GM19025 (cell line): ENCODE results near the gene PLD5.
"Not testable (repeated sequence)": the region's sequence is repeated elsewhere in the genome, so short reads cannot be mapped to it uniquely, and the experiment has no call there.

Experiments
- ATAC-seq: cut with Tn5 transposase; IDR thresholded peaks from one replicate; pipeline ENCODE4 v1.9.1; 2021; ENCODE audit warnings: mild to moderate bottlenecking, low read depth, moderate library complexity; ENCODE audit not compliant: unreplicated experiment

The PLD5 gene

DNA sequence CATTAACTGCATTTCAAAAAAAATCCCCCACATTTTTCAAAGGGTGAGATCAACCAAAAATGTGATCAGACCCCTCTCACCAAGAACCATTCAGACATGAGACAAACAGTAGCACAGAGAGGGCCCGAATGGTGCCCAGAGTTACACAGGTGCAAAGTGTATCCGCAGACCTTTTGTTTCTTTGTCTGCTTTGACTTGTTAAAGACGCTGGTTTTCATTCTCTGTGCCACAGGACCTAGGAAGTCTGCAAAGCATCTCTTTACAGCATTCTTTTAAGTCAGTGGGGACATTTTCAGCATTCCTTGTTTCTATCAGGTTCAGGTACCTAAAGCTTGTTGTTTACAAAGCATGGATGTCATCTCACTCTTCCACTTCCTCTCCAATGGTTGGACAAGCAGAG, 438.4 kb downstream of the PLD5 start:
- ATAC-seq, result no peak

DNA sequence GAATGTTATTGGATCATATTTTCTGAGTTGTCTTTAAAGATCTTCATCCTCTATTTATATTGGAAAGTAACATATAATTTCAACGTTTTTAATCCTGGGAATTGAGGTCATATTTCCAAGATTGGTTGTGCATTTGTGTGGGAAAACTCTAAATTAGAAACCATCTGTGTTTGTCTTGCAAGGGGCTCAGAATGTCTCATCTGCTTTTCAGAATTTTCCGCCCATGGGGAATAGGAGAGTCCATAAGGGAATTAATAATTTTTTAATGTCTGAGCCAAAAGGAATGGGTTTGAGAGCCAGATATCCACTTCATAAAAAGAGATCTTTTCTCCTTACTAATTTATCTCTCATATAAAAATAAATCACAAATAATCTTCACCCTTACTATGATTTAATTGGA, 440.8 kb downstream of the PLD5 start:
- no peak for ATAC-seq

DNA sequence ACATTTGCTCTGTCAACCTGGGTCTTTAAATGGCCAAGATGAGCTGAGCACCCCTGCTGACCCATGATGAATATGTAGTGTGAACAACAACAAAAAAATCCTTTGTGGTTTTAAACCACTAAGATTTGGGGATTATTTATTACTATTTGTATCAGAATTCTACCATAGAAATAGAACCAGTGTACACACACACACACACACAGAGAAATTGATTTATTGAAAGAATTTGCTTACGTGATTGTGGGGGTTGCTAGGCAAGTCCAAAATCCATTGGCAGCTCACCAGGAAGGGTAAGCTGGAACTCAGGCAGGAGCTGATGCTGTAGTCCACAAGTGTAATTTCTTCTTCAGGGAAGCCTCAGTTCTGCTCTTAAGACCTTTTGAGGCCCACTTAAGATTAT, 443.1 kb downstream of the PLD5 start:
- ATAC-seq, result no peak

DNA sequence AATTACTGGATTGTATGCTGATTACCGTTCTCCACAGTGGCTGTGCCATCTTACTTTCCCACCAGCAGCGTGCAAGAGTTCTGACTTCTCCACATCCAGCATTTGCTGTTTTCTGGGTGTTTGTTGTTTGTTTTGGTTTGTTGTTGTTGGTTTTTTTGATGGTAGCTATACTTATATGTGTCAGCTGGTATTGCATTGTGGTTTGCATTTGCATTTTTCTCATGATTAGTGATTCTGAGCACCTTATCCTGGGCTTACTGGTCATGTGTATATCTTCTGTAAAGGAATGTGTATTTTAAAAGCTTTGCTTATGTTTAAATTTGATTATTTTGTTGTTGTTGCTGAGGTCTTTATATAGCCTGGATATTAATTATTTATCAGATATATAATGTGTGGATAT, 458.7 kb downstream of the PLD5 start:
- ATAC-seq, result no peak

DNA sequence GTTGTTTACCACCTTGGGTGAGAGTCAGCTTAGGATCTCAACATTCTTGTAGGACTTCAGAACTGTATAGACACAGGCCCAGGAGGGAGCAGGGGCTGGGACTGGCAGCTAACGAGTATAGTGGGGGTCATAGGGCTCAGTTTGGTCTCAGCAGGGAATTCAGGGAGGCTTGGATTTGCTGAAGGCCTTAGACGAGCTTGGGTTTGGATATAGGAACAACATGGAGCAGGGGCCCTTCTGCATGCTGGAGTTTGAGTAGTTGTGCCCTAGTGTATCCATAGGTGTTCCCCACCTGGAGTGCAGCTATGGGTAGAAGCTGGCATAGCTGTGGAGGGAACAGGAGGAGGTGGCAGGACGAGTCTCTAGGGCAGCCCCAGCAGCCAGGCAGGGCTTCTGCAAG, 462.2 kb downstream of the PLD5 start:
- no peak for ATAC-seq

DNA sequence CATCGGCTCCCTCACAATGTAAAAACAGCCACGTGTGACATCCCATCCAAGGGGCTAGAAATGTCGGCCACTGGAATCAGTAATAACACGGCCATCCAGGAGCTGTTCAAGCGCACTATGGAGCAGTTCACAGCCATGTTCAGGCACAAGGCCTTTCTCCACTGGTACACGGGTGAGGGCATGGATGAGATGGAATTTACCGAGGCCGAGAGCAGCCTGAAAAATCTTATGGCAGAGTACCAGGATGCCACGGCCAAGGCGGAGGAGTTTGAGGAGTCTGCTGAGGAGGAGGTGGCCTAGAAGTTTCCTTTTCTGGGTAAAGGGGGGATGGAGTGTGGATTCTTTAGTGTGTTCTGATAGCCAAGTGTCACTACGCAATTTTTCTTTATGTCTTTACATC, 464.5 kb downstream of the PLD5 start:
- ATAC-seq, result no peak

DNA sequence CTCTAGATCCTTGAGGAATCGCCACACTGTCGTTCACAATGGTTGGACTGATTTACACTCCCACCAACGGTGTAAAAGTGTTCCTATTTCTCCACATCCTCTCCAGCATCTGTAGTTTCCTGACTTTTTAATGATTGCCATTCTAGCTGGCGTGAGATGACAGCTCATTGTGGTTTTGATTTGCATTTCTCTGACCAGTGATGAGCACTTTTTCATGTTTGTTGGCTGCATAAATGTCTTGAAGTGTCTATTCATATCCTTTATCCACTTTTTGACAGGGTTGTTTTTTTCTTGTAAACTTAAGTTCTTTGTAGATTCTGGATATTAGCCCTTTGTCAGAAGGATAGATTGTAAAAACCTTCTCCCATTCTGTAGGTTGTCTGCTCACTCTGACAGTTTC, 465.9 kb downstream of the PLD5 start:
- peak; percentile 88 for ATAC-seq

DNA sequence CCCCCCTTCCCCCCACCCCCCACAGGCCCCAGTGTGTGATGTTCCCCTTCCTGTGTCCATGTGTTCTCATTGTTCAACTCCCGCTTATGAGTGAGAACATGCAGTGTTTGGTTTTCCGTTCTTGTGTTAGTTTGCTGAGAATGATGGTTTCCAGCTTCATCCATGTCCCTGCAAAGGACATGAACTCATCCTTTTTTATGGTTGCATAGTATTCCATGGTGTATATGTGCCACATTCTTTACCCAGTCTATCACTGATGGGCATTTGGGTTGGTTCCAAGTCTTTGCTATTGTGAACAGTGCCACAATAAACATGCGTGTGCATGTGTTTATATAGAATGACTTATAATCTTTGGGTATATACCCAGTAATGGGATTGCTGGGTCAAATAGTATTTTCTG, 466.3 kb downstream of the PLD5 start:
- ATAC-seq, result not testable (repeated sequence)

DNA sequence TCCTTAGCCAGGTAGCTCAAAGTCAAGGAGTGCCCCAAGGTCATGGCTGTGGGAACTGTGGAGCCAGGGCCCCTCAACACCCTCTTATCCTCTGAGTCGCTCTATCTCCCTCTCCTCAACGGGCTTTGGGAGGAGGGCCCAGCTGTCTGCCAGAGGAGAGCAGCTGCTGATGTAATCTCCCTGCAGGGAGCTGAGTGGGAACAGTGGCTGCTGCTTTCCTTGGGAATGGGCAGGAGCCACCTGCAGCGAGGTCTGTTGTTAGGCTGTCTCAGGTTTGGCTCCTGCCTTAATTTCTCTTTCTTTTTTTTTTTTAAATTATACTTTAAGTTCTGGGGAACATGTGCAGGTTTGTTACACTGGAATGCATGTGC, 466.8 kb downstream of the PLD5 start:
- ATAC-seq, result no peak

DNA sequence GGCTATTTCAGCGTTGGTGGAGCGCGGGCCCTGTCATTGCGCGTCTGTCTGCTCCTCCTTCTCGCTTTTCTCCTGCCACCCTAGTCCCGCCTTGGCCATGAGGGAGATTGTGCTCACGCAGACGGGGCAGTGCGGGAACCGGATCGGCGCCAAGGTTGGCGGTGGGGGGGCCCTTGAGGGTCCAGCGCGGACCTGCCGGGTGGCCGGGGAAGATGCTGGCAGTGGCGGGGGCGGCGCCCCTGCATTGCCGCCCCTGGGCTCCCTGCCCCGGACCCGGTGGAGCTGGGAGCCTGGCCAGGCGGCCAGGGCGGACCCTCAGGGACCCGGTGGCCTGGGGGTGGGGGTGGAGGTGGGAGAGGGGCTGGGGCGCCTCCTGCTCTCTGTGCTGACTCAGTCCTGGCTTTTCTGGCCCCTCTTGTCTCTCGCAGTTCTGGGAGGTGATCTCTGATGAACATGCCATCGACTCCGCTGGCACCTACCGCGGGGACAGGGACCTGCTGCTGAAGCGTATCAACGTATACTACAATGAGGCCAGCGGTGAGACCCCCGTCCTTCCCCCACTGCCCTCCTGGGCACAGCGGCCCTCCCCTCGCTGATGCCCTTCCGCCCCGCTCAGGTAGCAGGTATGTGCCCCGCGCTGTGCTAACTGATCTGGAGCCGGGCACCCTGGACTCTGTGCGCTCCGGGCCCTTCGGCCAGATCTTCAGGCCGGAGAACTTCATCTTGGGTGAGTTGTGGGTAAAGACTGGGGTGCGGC, 467.3 kb downstream of the PLD5 start:
- no peak for ATAC-seq

DNA sequence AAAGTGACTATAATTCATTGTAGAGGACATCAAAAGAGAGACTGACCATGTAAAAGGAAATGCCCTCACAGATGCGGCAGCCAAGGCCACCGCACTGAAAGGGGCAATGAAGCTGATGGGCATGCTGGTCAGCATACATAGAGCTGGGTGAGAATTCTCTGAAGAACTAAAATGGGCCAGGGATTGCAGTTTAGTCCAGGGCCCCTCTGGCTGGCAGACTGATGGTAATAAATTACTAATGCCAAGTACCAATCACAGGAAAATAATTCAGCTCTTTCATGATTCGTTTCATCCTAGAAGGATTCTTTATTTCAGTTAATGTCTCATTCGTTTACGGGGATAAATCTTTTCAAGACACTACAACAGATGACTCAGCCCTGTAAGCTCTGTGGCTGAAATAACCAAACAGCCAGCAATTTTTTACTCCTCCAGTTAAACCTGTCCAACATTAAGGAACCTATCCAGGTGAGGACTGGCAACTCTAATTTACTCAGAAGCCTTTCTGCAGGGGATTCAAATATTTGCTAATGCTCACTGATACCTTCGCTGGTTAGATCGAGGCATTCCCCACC, 468.7 kb downstream of the PLD5 start:
- ATAC-seq, result no peak

DNA sequence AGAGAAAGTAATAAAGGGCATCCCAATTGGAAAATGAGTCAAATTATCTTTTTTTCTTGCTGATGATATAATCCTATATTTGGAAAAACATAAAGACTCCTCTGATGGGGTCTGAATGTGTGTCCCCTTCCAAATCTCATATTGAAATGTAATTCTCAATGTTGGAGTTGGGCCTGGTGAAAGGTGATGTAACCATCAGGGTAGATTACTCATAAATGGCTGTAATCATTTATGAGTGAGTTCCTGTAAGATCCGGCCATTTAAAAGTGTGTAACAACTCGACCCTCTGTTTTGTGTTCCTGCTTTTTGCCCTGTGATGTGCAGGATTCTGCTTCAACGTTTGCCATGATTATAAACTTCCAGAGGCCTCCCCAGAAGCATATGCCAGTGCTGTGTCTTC, 481.3 kb downstream of the PLD5 start:
- ATAC-seq, result no peak

DNA sequence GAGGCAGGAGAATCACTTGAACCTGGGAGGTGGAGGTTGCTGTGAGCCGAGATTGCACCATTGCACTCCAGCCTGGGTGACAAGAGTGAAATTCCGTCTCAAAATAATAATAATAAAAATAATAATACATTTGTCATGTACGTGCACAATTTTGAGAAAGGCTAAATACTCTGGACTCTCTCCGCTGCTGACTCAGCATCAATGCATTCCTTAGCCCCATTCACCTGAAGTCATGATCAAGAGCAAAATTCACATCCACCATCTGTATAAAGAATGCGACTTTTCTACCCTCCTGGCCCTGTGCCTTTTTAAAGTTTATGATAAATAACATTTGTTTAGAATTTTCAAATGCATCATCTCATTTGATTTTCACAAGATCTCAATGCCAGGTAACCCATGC, 490.1 kb downstream of the PLD5 start:
- ATAC-seq, result no peak

DNA sequence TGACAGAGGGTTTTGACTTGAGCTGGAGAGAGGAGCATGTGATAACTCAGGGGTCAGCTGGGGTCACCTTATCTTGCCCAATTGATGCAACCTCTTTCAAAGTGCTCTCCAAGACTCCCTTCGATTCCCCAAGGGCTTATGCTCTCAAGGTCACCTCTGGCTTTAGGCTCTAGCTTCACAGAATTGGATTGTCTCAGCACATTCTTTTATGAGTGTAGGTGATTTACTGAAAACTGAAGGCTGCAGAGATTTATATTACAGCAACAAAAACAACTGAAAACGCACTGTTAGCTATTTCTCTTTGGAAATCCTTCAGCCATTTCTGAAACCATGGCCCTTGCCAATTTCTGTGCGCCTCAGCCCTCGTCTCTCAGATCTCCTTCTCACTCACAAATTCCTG, 491.1 kb downstream of the PLD5 start:
- ATAC-seq, result no peak
